Fibroblast of mammary gland (primary cell): Measurements from ENCODE around the gene ZFPL1.

Source experiments
- DNase-seq: peaks from one replicate; pipeline ENCODE4 v3.0.0-alpha.2; 2010; ENCODE audit warnings: low read depth
- H3K4me3 ChIP-seq: 2 replicates; pipeline ENCODE4 v1.5.1; 2011; ENCODE audit warnings: low read depth, mild to moderate bottlenecking, low read length, moderate library complexity; ENCODE audit not compliant: control insufficient read depth
- TF ChIP-seq, protein P1 (sequence below): conservative IDR thresholded peaks from 2 replicates; pipeline ENCODE4 v1.5.1; 2011; ENCODE audit warnings: low read depth, low read length, inconsistent platforms; ENCODE audit not compliant: control insufficient read depth, insufficient read depth

ZFPL1 gene

GRCh38 chr11:65087216-65087615, 3.2 kb downstream of the ZFPL1 start:
- TF ChIP-seq, protein P1, sequence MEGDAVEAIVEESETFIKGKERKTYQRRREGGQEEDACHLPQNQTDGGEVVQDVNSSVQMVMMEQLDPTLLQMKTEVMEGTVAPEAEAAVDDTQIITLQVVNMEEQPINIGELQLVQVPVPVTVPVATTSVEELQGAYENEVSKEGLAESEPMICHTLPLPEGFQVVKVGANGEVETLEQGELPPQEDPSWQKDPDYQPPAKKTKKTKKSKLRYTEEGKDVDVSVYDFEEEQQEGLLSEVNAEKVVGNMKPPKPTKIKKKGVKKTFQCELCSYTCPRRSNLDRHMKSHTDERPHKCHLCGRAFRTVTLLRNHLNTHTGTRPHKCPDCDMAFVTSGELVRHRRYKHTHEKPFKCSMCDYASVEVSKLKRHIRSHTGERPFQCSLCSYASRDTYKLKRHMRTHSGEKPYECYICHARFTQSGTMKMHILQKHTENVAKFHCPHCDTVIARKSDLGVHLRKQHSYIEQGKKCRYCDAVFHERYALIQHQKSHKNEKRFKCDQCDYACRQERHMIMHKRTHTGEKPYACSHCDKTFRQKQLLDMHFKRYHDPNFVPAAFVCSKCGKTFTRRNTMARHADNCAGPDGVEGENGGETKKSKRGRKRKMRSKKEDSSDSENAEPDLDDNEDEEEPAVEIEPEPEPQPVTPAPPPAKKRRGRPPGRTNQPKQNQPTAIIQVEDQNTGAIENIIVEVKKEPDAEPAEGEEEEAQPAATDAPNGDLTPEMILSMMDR = no peak
- H3K4me3 ChIP-seq = no peak overlapping the region
- no peak for DNase-seq

DNA sequence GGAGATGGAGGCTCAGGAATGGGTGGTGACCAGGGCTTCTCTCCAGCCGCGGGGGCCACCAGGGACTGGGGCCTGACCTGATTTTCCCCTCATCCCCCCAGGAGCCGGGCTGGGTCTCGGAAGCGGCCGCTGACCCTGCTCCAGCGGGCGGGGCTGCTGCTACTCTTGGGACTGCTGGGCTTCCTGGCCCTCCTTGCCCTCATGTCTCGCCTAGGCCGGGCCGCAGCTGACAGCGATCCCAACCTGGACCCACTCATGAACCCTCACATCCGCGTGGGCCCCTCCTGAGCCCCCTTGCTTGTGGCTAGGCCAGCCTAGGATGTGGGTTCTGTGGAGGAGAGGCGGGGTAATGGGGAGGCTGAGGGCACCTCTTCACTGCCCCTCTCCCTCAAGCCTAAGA, 3.8 kb downstream of the ZFPL1 start:
- no peak overlapping the region for H3K4me3 ChIP-seq
- no peak for DNase-seq
- TF ChIP-seq, protein P1 = no peak

DNA sequence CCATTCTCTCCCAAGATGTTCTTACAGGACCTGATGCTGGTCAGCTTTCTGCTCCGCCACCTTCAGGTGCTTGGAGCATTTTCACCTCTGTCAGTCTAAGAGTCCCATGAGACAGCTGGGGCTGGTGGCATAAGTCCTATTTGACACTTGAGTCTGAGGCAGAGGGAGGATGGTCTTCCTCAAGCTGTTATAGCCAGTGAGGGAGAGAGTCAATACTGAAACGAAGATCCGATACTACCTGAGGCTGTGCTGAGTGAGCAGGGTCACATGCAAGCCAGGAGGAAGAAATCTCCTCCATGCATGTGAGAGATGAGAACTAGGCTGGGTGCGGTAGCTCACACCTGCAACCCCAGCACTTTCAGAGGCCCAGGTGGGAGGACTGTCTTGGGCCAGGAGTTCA, 5.6 kb downstream of the ZFPL1 start:
- no peak overlapping the region for H3K4me3 ChIP-seq
- TF ChIP-seq, protein P1 = no peak
- no peak for DNase-seq

DNA sequence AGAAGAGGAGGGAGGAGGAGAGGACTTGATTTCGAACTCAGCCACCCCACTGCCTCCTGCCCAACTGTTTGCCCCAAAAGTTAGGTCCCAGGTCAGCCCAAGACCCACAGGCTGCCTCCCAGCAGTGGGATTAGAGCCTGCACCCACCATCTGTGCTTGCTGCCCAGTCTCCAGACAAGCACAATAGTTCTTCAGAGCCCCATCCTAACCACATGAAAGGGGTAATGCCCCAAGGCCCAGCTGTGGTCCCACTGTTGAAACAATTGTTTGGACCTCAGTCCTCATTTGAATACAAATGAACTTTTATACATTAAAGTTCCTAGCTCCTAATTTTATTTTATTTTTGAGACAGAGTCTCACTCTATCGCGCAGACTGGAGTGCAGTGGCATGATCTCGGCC, 6.6 kb downstream of the ZFPL1 start:
- TF ChIP-seq, protein P1 = no peak
- H3K4me3 ChIP-seq = no peak overlapping the region
- DNase-seq = no peak

- TF ChIP-seq, protein P1 = no peak
- no peak for DNase-seq
- peak overlapping the region; percentile 71 for H3K4me3 ChIP-seq
These were observed 11.4 kb downstream of the ZFPL1 start for GRCh38 chr11:65095427-65095826.

GRCh38 chr11:65095974-65096806, 12.2 kb downstream of the ZFPL1 start, which contains the start of gene VPS51:
TSS of gene VPS51 (plus strand) at chr11:65096214. CDS start at chr11:65096251, 37 bp downstream.
- peak; percentile 89 for DNase-seq
- peak within 1 kb of the TSS; percentile 71 for H3K4me3 ChIP-seq
- TF ChIP-seq, protein P1 = no peak
